ENCODE results near the gene CFL2. TPM values are rescaled to one million over a fixed set of nuclear protein-coding genes. Genes with fewer than 3 reads are reported as not detected.

CFL2 gene
- total RNA-seq, 4 donors from 2014 or later = 108 to 231 (median 139) TPM

DNA sequence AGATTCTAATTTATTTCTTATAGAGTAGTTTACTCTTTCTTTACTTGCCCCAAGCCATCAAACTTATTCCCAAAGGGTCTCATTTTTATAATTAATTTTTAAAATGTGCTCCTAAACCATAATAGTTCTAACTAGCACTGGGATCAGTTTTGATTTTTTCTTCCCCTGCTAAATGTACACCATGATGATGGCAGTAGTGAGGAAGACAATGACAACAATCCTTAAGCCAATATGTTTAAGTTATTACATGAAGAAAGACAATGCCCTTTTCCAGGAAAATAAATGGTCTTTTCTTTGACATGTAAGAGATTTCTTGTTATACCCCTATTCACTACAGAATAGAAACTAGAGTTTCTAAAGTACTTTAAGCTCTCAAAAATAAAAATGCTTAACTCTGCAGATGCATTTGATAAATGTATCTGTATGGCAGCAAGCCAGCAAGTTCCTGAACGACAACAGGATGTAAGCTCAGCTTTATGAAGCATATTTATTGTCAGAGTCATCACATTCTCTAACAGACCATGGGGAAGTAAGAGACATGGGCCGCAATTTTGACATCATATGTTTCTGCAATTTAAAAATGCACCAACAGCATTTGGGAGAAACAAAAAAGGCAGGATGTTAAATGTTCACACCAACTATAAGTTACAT is 48.5 kb downstream of the CFL2 start:
- TF ChIP-seq, protein P1, sequence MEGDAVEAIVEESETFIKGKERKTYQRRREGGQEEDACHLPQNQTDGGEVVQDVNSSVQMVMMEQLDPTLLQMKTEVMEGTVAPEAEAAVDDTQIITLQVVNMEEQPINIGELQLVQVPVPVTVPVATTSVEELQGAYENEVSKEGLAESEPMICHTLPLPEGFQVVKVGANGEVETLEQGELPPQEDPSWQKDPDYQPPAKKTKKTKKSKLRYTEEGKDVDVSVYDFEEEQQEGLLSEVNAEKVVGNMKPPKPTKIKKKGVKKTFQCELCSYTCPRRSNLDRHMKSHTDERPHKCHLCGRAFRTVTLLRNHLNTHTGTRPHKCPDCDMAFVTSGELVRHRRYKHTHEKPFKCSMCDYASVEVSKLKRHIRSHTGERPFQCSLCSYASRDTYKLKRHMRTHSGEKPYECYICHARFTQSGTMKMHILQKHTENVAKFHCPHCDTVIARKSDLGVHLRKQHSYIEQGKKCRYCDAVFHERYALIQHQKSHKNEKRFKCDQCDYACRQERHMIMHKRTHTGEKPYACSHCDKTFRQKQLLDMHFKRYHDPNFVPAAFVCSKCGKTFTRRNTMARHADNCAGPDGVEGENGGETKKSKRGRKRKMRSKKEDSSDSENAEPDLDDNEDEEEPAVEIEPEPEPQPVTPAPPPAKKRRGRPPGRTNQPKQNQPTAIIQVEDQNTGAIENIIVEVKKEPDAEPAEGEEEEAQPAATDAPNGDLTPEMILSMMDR (IDR thresholded peaks at IDR 0.05) = no peak
- TF ChIP-seq POLR2A (IDR thresholded peaks at IDR 0.05) = no peak
- no peak overlapping the region for H3K4me3 ChIP-seq
- H3K27ac ChIP-seq = no peak overlapping the region
- intact Hi-C loops (cut with DNase I; ENCODE audit: low total_unique reads) = no loop called here
- DNase-seq = no peak
- no peaks in the 10 kb centered on the region for H3K9me3 ChIP-seq
- no peaks in the 10 kb centered on the region for H3K27me3 ChIP-seq
- H3K36me3 ChIP-seq = no peaks in the 10 kb centered on the region
- no peaks in the 10 kb centered on the region for H3K4me1 ChIP-seq

- Histone ChIP-seq H3K27me3 (no peaks in the 10 kb centered on the region), H3K4me1 (no peaks in the 10 kb centered on the region), H3K36me3 (no peaks in the 10 kb centered on the region), H3K4me3 (no peak overlapping the region), H3K9me3 (no peaks in the 10 kb centered on the region), H3K27ac (no peak overlapping the region)
- TF ChIP-seq POLR2A (IDR thresholded peaks at IDR 0.05) = no peak
- TF ChIP-seq, protein P1 (IDR thresholded peaks at IDR 0.05) = no peak
- intact Hi-C loops (cut with DNase I; ENCODE audit: low total_unique reads) = no loop called here
- no peak for DNase-seq
Measured at GRCh38 chr14:34662561-34663088, 51.8 kb downstream of the CFL2 start.

DNA sequence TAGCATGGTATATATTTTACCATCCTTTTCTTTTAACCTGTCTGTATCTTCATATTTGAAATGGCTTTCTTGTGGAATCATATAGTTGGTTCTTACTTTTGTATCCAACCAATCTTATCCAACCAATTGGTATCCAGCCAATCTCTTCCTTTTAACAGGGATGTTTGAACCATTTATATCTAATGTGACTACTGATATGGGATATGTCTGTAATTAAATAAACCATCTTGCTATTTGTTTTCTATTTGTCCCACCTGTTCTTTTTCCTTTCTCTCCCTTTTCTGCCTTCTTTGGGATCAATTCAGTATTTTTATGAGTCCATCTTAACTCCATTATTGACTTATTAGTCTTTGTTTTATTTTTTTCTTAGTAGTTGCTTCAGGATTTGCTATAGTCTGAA is 53.6 kb downstream of the CFL2 start:
- no peaks in the 10 kb centered on the region for H3K36me3 ChIP-seq
- TF ChIP-seq POLR2A (IDR thresholded peaks at IDR 0.05) = no peak
- TF ChIP-seq, protein P1 (IDR thresholded peaks at IDR 0.05) = no peak
- no peak overlapping the region for H3K4me3 ChIP-seq
- H3K4me1 ChIP-seq = no peaks in the 10 kb centered on the region
- H3K27ac ChIP-seq = no peak overlapping the region
- intact Hi-C loops (cut with DNase I; ENCODE audit: low total_unique reads) = no loop called here
- DNase-seq = no peak
- no peaks in the 10 kb centered on the region for H3K9me3 ChIP-seq
- no peaks in the 10 kb centered on the region for H3K27me3 ChIP-seq

Small RNA genes lying within 50 kb of the gene (small RNA-seq; reads per million reads assigned to genes)
- gene RNU6-1261P = not detected

Other genes starting within 250 kb of the CFL2 start
- gene EAPP, start 174.9 kb downstream of the CFL2 start, total RNA-seq = 10 to 100 TPM; 36.1 to 68.8 (median 48.9) TPM
- gene SNX6, start 84.4 kb downstream of the CFL2 start, total RNA-seq = 100 to 1,000 TPM in 1 of 4 donors, 10 to 100 TPM in 3; 22.8 to 357 (median 73.9) TPM
- 10 to 100 TPM; 11.8 to 42.0 (median 27.3) TPM for gene BAZ1A, start 160.8 kb upstream of the CFL2 start, total RNA-seq